Measurements from ENCODE around the gene SFTPD. TPM values are rescaled to one million over a fixed set of nuclear protein-coding genes. Genes with fewer than 3 reads are reported as not detected.

Gene SFTPD
- polyA plus RNA-seq, 4 donors, result 0.91 to 1.4 (median 1.2) TPM

Other genes starting within 250 kb of the SFTPD start
- gene NUTM2B, start 245.9 kb downstream of the SFTPD start, polyA plus RNA-seq (ENCODE audit: insufficient read length in 4 of 4), result 1 to 10 TPM in 3 of 4 donors, under 1 TPM in 1; 0.52 to 2.8 (median 1.7) TPM
- 1 to 10 TPM in 1 of 4 donors, under 1 TPM in 2, not detected in 1; 0.10 to 1.8 (median 0.30) TPM for gene NUTM2E, start 122.4 kb downstream of the SFTPD start, polyA plus RNA-seq (ENCODE audit: insufficient read length in 4 of 4)
- 10 to 100 TPM; 57.1 to 69.6 (median 64.3) TPM for gene TMEM254, start 129.6 kb upstream of the SFTPD start, polyA plus RNA-seq (ENCODE audit: insufficient read length in 4 of 4)
- gene PLAC9, start 183.6 kb upstream of the SFTPD start, polyA plus RNA-seq (ENCODE audit: insufficient read length in 4 of 4), result 10 to 100 TPM; 12.6 to 43.2 (median 22.8) TPM

Data from right renal pelvis (tissue), 4 donors.